Ishikawa (cell line): Measurements from ENCODE around the gene LRIG2.

Source experiments
- CEBPB ChIP-seq: IDR thresholded peaks from 2 replicates; pipeline ENCODE4 v1.6.1; 2012
- CREB1 ChIP-seq: IDR thresholded peaks from 2 replicates; pipeline ENCODE4 v1.6.1; 2012; ENCODE audit warnings: low read depth
- EGR1 ChIP-seq: IDR thresholded peaks from 2 replicates; pipeline ENCODE4 v1.6.1; 2012
- EP300 ChIP-seq: IDR thresholded peaks from 2 replicates; pipeline ENCODE4 v1.6.1; 2012; ENCODE audit warnings: borderline replicate concordance
- FOXM1 ChIP-seq: IDR thresholded peaks from 2 replicates; pipeline ENCODE4 v1.6.1; 2012; ENCODE audit warnings: low read depth, borderline replicate concordance
- NFIC ChIP-seq: IDR thresholded peaks from 2 replicates; pipeline ENCODE4 v1.6.1; 2012
- RAD21 ChIP-seq: IDR thresholded peaks from 2 replicates; pipeline ENCODE4 v1.6.1; 2012; ENCODE audit warnings: low read depth
- TAF1 ChIP-seq: IDR thresholded peaks from 2 replicates; pipeline ENCODE4 v1.6.1; 2012; ENCODE audit warnings: low read depth, mild to moderate bottlenecking
- TEAD4 ChIP-seq: IDR thresholded peaks from 2 replicates; pipeline ENCODE4 v1.6.1; 2012
- YY1 ChIP-seq: IDR thresholded peaks from 2 replicates; pipeline ENCODE4 v1.6.1; 2012; ENCODE audit warnings: low read depth
- TF ChIP-seq, protein P1 (sequence below): IDR thresholded peaks from 2 replicates; pipeline ENCODE4 v1.6.1; 2012
- TF ChIP-seq, protein P2 (sequence below): IDR thresholded peaks from 2 replicates; pipeline ENCODE4 v1.6.1; 2012
- TF ChIP-seq, protein P3 (sequence below): IDR thresholded peaks from 2 replicates; pipeline ENCODE4 v1.6.1; 2012; ENCODE audit warnings: low read depth, mild to moderate bottlenecking

DNA sequence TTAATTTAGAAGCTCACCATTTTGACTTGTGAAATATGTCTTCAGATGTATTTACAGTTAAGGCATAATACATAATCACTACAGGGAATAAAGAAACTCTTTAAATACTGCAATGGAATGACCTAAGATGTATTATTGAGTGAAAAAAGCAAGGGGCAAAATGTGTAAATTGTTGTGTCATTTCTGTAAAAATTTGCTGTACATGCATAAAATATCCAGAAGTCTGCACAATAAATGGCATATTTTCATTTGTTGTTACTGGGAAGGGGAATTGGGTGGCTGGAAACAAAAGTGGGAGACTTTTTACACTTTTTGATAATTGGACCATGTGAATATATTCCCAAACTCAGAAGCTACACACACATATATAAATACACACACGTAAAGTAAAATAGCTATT is 17.1 kb downstream of the LRIG2 start:
- TF ChIP-seq YY1 (no peak), EP300 (no peak), NFIC (no peak), EGR1 (no peak), CREB1 (no peak), TAF1 (no peak), CEBPB (no peak), FOXM1 (no peak), TEAD4 (no peak), RAD21 (no peak)
- TF ChIP-seq, protein P1, sequence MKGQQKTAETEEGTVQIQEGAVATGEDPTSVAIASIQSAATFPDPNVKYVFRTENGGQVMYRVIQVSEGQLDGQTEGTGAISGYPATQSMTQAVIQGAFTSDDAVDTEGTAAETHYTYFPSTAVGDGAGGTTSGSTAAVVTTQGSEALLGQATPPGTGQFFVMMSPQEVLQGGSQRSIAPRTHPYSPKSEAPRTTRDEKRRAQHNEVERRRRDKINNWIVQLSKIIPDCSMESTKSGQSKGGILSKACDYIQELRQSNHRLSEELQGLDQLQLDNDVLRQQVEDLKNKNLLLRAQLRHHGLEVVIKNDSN, result no peak
- TF ChIP-seq, protein P2, sequence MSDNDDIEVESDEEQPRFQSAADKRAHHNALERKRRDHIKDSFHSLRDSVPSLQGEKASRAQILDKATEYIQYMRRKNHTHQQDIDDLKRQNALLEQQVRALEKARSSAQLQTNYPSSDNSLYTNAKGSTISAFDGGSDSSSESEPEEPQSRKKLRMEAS, result no peak
- TF ChIP-seq, protein P3, sequence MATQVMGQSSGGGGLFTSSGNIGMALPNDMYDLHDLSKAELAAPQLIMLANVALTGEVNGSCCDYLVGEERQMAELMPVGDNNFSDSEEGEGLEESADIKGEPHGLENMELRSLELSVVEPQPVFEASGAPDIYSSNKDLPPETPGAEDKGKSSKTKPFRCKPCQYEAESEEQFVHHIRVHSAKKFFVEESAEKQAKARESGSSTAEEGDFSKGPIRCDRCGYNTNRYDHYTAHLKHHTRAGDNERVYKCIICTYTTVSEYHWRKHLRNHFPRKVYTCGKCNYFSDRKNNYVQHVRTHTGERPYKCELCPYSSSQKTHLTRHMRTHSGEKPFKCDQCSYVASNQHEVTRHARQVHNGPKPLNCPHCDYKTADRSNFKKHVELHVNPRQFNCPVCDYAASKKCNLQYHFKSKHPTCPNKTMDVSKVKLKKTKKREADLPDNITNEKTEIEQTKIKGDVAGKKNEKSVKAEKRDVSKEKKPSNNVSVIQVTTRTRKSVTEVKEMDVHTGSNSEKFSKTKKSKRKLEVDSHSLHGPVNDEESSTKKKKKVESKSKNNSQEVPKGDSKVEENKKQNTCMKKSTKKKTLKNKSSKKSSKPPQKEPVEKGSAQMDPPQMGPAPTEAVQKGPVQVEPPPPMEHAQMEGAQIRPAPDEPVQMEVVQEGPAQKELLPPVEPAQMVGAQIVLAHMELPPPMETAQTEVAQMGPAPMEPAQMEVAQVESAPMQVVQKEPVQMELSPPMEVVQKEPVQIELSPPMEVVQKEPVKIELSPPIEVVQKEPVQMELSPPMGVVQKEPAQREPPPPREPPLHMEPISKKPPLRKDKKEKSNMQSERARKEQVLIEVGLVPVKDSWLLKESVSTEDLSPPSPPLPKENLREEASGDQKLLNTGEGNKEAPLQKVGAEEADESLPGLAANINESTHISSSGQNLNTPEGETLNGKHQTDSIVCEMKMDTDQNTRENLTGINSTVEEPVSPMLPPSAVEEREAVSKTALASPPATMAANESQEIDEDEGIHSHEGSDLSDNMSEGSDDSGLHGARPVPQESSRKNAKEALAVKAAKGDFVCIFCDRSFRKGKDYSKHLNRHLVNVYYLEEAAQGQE, result no peak
